Stimulated activated CD4-positive, alpha-beta T cell treated with anti-CD3 and anti-CD28 coated beads, Interleukin-15, amount 100 ng/mL, for 24 hours (primary cell): ENCODE data around the gene DDR1.
A peak's percentile ranks its signal among the peaks of the same experiment; 100 is the strongest.
"Not testable (repeated sequence)": the region's sequence is repeated elsewhere in the genome, so short reads cannot be mapped to it uniquely, and the experiment has no call there.

Source experiments
- DNase-seq: peaks from one replicate; pipeline ENCODE4 v3.0.0-alpha.2; 2020

Gene DDR1

GRCh38 chr6:30854285-30855040 is 29.9 kb upstream of the DDR1 start:
- no peak for DNase-seq

DNA sequence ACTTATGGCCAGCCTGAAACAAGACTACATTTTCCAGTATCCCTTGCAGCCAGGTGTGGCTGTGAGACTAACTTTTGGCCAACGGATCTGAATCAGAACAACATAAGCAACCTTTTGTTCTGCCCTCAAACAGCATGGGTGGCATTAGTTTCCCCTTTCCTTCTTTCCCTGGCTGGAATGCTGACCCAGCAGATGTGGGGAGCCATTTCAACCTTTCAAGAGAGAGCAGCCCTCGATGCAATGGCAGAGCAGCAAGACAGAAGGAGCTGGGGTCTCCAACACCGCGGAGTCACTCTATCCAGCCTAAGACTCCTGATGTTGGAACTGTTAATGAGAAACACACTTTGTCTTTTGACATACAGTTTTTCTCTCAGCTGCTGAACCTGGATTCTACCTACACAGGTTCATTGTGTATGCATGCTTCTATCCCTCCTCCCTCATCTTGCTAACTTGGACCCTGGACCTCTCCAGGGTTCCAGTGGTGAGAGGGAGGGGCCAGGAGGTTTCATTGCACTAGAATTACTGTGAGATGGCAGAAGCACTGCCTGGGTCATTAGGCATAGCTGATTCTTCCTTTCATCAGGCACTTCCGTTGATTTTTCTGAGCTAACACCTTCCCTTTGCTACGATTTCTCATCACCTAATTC is 28.8 kb upstream of the DDR1 start:
- DNase-seq, result no peak

GRCh38 chr6:30857112-30857511 is 27.2 kb upstream of the DDR1 start:
- no peak for DNase-seq

DNA sequence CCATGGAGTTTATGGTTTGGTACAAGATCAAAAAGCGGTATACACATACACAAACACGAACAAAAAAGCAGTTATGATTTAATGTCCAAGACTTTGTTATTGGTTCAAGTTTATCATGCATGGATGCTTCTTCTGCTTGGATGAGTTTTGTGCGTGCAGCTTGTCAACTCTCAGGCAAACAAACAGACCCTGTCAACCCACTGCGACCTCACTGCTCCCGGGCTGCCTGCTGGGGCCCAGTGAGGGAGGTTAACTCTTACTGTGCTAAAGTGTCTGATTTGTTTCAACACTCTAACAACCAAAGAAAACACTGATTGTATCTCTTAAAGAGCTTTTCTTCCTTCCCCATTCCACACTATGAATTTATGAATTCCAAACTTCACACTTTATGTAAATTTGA is 26.8 kb upstream of the DDR1 start:
- no peak for DNase-seq

GRCh38 chr6:30859726-30860125 is 24.6 kb upstream of the DDR1 start:
- DNase-seq, result not testable (repeated sequence)

DNA sequence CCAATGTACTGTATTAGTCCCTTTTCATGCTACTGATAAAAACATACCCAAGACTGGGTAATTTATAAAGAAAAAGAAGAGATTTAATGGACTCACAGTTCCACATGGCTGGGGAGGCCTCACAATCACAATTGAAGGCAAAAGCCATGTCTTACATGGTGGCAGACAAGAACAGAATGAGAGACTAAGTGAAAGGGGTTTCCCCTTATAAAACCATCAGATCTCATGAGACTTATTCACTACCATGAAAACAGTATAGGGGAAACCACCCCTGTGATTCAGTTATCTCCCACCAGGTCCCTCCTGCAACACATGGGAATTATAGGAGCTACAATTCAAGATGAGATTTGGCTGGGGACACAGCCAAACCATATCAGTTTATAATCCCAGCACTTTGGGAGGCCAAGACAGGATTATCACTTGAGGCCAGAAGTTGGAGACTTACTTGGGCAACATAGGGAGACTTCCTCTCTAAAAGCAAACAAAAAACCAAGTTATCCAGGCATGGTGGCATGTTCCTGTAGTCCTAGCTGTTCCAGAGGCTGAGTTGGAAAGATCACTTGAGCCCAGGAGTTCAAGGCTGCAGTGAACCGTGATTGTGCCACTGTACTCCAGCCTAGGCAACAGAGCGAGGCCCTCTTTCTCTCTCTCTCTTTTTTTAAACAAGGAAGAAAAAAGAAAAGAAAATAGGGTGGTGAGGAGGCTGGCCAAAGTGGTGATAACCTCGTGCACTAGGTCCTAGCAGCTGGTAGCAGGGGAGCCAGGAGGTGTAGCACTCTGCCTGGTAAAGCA is 22.9 kb upstream of the DDR1 start:
- DNase-seq, result no peak

DNA sequence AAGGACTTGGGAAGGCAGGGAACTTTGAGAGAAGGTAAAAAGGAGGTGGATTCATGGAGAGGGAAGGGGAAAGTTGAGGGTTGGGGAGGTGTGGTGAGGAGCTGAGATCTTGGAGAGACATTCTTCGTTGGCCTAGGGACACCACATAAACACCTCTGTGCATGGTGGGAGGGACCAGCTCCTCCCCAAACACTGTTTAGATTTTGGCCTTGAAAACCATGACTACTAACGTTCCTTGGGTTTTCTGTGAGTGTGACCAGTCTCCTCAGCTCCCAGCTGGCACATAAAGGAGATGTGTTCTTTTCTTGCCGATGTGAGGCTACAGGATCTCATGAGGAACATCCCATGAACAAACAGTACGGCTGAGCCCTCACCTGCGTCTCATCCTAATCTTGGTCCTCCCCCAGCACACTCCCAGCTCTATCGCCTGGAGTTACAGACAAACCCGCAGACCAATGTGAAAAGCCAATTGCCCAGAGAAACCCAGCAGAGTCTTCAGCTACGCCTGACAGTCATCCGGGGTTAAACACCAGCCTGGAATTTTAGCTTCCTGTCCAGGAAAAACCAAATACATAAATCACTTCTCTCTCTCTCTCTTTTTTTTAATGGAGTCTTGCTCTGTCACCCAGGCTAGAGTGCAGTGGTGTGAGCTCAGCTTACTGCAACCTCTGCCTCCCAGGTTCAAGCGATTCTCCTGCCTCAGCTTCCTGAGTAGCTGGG is 22.0 kb upstream of the DDR1 start:
- DNase-seq, result no peak

DNA sequence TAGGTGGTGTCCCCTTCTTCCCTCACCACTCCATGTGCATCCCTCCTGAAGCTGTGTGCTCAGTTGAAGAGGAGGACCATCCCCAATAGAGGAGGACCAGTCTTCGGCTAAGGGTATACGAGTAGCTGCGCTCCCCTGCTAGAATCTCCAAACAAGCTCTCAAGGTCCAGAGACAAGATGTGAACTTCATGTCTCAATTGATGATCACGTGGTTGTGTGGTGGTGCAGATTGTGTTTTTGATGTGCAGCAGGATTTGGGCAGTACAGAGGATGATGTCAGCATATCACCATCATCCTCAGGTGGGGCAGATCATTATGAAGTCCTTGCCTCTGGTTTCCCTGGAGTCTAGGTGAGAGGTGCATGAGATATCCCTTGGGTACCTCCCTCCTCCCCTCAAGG is 20.0 kb upstream of the DDR1 start:
- no peak for DNase-seq

GRCh38 chr6:30869241-30869749 is 15.0 kb upstream of the DDR1 start:
- DNase-seq, result not testable (repeated sequence)

- DNase-seq, result no peak
These were observed 13.8 kb upstream of the DDR1 start for GRCh38 chr6:30870546-30870945.

DNA sequence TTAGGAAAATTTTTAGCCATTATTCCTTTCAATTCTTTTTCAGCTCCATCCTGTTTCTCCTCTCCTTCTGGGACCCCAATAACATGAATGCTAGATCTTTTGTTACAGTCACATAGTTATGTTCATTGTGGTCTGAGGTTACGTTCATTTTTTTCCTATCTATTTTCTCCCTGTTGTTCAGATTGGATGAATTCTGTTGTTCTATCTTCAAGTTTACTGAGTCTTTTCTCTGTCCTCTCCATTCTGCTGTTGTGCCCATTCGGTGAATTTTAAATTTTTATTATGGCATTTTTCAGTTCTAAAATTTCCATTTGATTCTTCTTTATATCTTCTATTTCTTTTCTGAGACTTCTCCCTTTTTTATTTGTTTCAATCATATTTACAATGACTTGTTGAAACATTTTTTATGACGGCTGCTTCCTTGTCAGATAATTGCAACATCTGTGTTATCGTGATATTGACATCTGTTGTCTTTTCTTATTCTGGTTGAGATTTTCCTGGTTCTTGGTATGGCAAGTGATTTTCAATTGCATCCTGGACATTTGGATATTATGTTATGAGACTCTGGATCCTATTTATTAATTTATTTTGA is 12.6 kb upstream of the DDR1 start:
- DNase-seq, result no peak

DNA sequence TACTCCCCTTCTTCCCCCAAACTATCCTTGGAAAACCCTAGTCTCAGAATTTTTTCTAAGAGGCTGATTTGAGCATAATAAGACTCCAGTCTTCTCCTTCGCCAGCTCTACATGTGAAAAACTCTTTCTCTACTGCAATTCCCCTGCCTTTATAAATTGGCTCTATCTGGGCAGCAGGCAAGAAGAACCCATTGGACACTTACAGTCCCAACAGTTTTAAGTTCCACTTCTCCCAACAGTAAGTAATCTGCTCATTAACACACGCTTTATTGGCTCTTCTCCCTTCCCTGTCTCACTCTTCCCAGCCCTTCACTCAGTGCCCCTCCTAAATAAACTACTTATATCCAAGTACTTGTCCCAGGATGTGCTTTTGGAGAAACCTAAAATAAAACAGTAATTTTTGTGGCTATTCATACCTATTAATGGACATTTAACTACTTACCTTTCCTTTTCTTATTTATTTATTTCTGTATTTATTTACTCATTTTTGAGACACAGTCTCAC is 11.1 kb upstream of the DDR1 start:
- no peak for DNase-seq

DNA sequence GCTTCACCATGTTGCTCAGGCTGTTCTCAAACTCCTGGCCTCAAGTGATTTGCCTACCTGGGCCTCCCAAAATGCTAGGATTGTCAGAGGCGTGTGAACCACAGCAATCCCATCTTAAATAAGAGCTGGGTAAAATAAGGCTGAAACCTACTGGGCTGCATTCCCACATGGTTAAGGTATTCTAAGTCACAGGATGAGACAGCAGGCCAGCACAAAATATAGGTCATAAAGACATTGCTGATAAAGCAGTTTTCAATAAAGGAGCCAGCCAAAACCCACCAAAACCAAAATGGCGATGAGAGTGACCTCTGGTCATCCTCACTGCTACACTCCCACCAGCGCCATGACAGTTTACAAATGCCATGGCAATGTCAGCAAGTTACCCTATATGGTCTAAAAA is 10.5 kb upstream of the DDR1 start:
- DNase-seq, result not testable (repeated sequence)

DNA sequence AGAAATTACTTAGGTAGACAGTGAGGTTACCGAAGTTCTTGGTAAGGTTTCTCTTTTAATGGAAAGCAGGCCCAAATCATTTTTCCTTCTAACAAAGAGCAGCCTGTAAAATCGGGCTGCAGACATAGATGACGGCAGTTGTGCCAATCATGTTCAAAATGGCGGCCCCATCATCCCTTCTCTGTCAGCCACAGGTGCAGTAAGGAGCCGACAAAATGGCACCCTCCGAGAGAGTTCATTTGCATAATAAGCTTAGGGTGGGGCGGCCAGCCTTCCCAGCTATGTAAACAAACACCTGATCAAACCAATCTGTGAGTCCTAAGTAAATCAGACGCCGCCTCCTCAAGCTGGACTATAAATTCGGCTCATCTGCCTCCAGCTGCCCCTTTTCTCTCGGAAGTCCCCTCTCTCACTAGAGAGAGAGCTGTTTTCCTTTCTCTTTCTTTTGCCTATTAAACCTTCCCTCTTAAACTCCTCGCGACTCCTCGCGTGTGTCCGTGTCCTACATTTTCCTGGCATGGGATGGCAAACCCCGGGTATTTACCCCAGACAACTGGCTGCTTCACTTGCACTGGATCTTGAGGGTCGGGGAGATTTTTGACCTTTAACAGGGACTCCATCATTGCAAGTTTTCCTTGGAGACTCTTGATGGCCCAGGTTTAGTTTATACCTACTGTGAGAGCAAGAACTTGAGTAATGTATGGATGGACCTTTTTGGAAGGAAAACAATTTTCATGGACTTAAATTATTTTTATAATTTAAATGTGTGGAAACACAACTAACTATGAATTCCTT is 8.9 kb upstream of the DDR1 start:
- DNase-seq, result no peak

GRCh38 chr6:30876039-30876730 is 8.1 kb upstream of the DDR1 start:
- DNase-seq, result peak; percentile 41

DNA sequence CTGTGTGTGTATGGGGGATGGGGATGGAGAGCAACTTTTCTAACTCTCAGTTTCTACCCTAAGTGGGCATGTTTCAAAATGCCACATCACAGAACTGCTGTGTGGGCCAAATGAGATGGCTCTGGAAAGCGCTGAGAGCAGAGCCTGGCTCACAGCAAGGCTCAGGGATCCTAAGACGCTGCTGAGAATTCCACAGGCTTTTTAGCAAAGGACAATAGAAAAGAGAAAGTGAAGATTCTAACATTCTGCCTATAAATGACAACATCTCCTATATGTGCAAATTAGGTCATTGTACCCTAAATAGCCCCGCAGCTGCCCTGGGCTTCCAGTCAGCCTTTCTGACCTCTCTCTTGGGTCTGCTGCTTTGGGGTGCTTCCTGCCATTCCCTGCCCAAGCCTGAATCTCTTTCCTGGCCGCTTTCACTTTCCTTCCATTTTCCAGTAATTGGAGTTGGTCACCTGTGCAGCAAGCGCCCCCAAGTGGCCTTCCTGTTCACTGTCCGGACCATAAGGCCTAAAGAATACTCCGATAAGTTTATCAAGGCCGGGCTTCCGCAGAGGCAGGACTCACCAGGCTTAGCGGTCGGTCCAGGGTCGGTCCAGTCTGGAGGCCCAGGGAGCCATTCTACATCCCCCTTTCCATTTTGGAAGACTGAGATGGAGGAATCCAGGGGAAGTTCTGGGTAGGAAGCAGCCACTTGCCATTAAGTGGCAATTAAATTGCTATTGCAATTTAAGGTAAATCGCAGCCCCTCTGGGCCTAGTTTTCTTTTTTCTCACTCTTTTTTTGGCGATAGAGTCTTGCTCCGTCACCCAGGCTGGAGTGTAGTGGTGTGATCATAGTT is 6.7 kb upstream of the DDR1 start:
- DNase-seq, result peak; percentile 85

- DNase-seq, result no peak
These were observed 4.5 kb upstream of the DDR1 start for GRCh38 chr6:30879684-30880427.

- DNase-seq, result no peak
These were observed 3.5 kb upstream of the DDR1 start for GRCh38 chr6:30880698-30881252.
